ENCODE results near the gene NGLY1.

DNA sequence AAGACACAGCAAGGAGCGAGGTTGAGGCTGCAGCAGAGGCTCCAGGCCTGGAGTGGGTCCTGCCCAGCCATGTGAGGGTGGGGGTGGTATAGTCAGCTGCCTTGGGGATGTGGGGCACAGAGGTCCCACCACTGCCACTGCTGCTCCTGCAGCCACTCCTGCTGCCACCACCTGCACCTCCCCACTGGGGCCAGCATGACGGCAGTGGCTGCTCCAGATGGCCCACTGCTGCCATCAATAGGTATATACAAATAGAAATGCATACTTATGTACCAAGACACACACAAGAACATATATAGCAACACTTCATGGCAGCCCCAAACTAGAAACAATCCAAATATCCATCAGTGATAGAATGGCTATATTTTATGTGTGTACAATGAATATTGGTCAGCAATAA is 108.6 kb downstream of the NGLY1 start:
- no peak for TF ChIP-seq POLR2A (IDR thresholded peaks at IDR 0.05)
- TF ChIP-seq, protein P1, sequence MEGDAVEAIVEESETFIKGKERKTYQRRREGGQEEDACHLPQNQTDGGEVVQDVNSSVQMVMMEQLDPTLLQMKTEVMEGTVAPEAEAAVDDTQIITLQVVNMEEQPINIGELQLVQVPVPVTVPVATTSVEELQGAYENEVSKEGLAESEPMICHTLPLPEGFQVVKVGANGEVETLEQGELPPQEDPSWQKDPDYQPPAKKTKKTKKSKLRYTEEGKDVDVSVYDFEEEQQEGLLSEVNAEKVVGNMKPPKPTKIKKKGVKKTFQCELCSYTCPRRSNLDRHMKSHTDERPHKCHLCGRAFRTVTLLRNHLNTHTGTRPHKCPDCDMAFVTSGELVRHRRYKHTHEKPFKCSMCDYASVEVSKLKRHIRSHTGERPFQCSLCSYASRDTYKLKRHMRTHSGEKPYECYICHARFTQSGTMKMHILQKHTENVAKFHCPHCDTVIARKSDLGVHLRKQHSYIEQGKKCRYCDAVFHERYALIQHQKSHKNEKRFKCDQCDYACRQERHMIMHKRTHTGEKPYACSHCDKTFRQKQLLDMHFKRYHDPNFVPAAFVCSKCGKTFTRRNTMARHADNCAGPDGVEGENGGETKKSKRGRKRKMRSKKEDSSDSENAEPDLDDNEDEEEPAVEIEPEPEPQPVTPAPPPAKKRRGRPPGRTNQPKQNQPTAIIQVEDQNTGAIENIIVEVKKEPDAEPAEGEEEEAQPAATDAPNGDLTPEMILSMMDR (IDR thresholded peaks at IDR 0.05), result no peak
- TF ChIP-seq POLR2AphosphoS5 (IDR thresholded peaks at IDR 0.05), result no peak
